ENCODE results near the gene SMURF2. TPM values are rescaled to one million over a fixed set of nuclear protein-coding genes. Genes with fewer than 3 reads are reported as not detected.

SMURF2 gene
- total and polyA plus RNA-seq, 9 of the 15 experiments (the other 6 are each of a cell fraction or from before 2014, with no cell fraction given): 3.8 to 22.0 (median 14.8) TPM

- 94% methylated on average over 5 of the region's 5 CpGs for WGBS (ENCODE audit: insufficient coverage, low coverage, missing lambda C conversion rate)
- intact Hi-C loops (cut with micrococcal nuclease): loop anchor here (10.0 kb wide), 1 partner anchor 112 kb away; no protein-coding TSS in a partner anchor
- Histone ChIP-seq H3K27ac (ENCODE audit: extremely low read depth, low read depth, low read length) (no peak overlapping the region), H3K4me2 (ENCODE audit: insufficient read depth, low read length) (no peak overlapping the region), H3K79me2 (ENCODE audit: control insufficient read depth, insufficient read depth, low read length) (no peaks in the 10 kb centered on the region), H3K36me3 (ENCODE audit: control insufficient read depth, insufficient read depth, low read length) (peaks cover 99% of the 10 kb centered on the region), H3K4me3 (no peak overlapping the region), H3K9me3 (replicated peaks; ENCODE audit: control insufficient read depth, insufficient read depth, low read depth, low read length) (no peaks in the 10 kb centered on the region), H3K9ac (ENCODE audit: insufficient read depth in 1 of 2, low read depth in 2 of 2, low read length in 2 of 2) (no peak overlapping the region), H2AFZ (ENCODE audit: low read depth, low read length) (no peak overlapping the region), H3K9me1 (ENCODE audit: control insufficient read depth, insufficient read depth, low read length) (no peaks in the 10 kb centered on the region), H3K27me3 (ENCODE audit: control insufficient read depth in 2 of 2, insufficient read depth in 2 of 2, low read length in 2 of 2) (no peaks in the 10 kb centered on the region), H3K4me1 (replicated peaks in 1 of 2; ENCODE audit: control insufficient read depth in 2 of 2, insufficient read depth in 2 of 2, low read length in 2 of 2) (peaks cover 0 to 14% of the 10 kb centered on the region in 2 experiments; a peak in 3 of 5 replicates), H4K20me1 (replicated peaks; ENCODE audit: control insufficient read depth, insufficient read depth, low read length) (no peaks in the 10 kb centered on the region)
- ATAC-seq: no peak
- ChIA-PET POLR2A (interaction anchor here (0.6 to 4.1 kb wide), 6 partner anchors 12 to 128 kb away, joined by 3 to 36 read pairs (median 4); partner anchors contain the start of genes CEP95 and DDX5), CTCF (ENCODE audit: low intra/inter-chr PET ratio) (no interaction called here)
- no TSS peak for BruUV-seq (replicated peaks)
- in situ Hi-C loops (cut with MboI): no loop called here
- no peak for DNase-seq (ENCODE audit: extremely low read depth in 1 of 4, low spot score in 3 of 4)
- no peak for FAIRE-seq
- no peak for TF ChIP-seq FOXO4 (CRISPR knock-in tag; IDR thresholded peaks at IDR 0.05)
- no peak for TF ChIP-seq ZNF695 (CRISPR knock-in tag; IDR thresholded peaks at IDR 0.05)
- no peak for TF ChIP-seq RFX7 (CRISPR knock-in tag; IDR thresholded peaks at IDR 0.05)
- no peak for TF ChIP-seq NEUROD1 (IDR thresholded peaks at IDR 0.05; ENCODE audit: borderline replicate concordance, low read depth, low read length, partially characterized antibody)
- TF ChIP-seq ZNF583 (CRISPR knock-in tag; IDR thresholded peaks at IDR 0.05): no peak
- TF ChIP-seq RBM25 (IDR thresholded peaks at IDR 0.05; ENCODE audit: low read depth, low read length, severe bottlenecking): no peak
- no peak for TF ChIP-seq HDAC6 (IDR thresholded peaks at IDR 0.05; ENCODE audit: low read depth, low read length)
- no peak for TF ChIP-seq HNRNPH1 (optimal IDR thresholded peaks at IDR 0.05; ENCODE audit: low read depth, low read length)
- no peak for TF ChIP-seq ELF2 (CRISPR knock-in tag; IDR thresholded peaks at IDR 0.05)
- no peak for TF ChIP-seq ZNF347 (CRISPR knock-in tag; IDR thresholded peaks at IDR 0.05; ENCODE audit: low read depth)
- TF ChIP-seq ZNF431 (CRISPR knock-in tag; IDR thresholded peaks at IDR 0.05): no peak
- no peak for TF ChIP-seq NFXL1 (CRISPR knock-in tag; IDR thresholded peaks at IDR 0.05)
- TF ChIP-seq ZBTB9 (CRISPR knock-in tag; IDR thresholded peaks at IDR 0.05): no peak
Measured at GRCh38 chr17:64532409-64532808, 129.7 kb downstream of the SMURF2 start.

All from K562 (cell line).